H9 (cell line): Measurements from ENCODE around the gene DCAF15. TPM values are rescaled to one million over a fixed set of nuclear protein-coding genes. Genes with fewer than 3 reads are reported as not detected.
A peak's percentile ranks its signal among the peaks of the same experiment; 100 is the strongest.

Source experiments
- DNase-seq: peaks from one replicate; pipeline ENCODE4 v3.0.0-alpha.2; 2017
- H2AFZ ChIP-seq: one replicate; pipeline ENCODE4 v1.6.1; 2013; ENCODE audit warnings: mild to moderate bottlenecking, low read length, control low read depth, moderate library complexity
- H2AK5ac ChIP-seq: 2 replicates; pipeline ENCODE4 v1.6.1; 2013; ENCODE audit warnings: low read length, control low read depth, mixed read lengths; ENCODE audit not compliant: insufficient read length
- H2BK120ac ChIP-seq: one replicate; pipeline ENCODE4 v1.6.1; 2013; ENCODE audit warnings: low read depth, mild to moderate bottlenecking, low read length, control low read depth, inconsistent platforms; ENCODE audit not compliant: poor library complexity, severe bottlenecking
- H2BK12ac ChIP-seq: 2 replicates; pipeline ENCODE4 v1.6.1; 2013; ENCODE audit warnings: low read length, control low read depth, mixed read lengths, low read depth; ENCODE audit not compliant: insufficient read length
- H2BK15ac ChIP-seq: 2 replicates; pipeline ENCODE4 v1.6.1; 2013; ENCODE audit warnings: low read depth, low read length, control low read depth
- H2BK20ac ChIP-seq: one replicate; pipeline ENCODE4 v1.6.1; 2013; ENCODE audit warnings: low read depth, mild to moderate bottlenecking, low read length, control low read depth, inconsistent platforms; ENCODE audit not compliant: poor library complexity, severe bottlenecking
- H2BK5ac ChIP-seq: 2 replicates; pipeline ENCODE4 v1.6.1; 2013; ENCODE audit warnings: low read length, control low read depth, mixed read lengths; ENCODE audit not compliant: insufficient read length
- H3K14ac ChIP-seq: 2 replicates; pipeline ENCODE4 v1.6.1; 2013; ENCODE audit warnings: low read length, control low read depth; ENCODE audit not compliant: insufficient read depth
- H3K18ac ChIP-seq: 2 replicates; pipeline ENCODE4 v1.6.1; 2013; ENCODE audit warnings: low read depth, mild to moderate bottlenecking, mixed read lengths, low read length, control low read depth; ENCODE audit not compliant: insufficient read length
- H3K23ac ChIP-seq: 2 replicates; pipeline ENCODE4 v1.6.1; 2013; ENCODE audit warnings: low read length, control low read depth, mixed read lengths, low read depth; ENCODE audit not compliant: insufficient read length
- H3K23me2 ChIP-seq: 2 replicates; pipeline ENCODE4 v1.6.1; 2013; ENCODE audit warnings: low read depth, mild to moderate bottlenecking, mixed read lengths, low read length, control low read depth; ENCODE audit not compliant: insufficient read length, poor library complexity, severe bottlenecking
- H3K27ac ChIP-seq: 2 replicates; pipeline ENCODE4 v1.5.1; 2013; ENCODE audit warnings: low read length, control low read depth, mixed read lengths, low read depth; ENCODE audit not compliant: insufficient read length
- H3K27me3 ChIP-seq: 2 replicates; pipeline ENCODE4 v1.6.1; 2013; ENCODE audit warnings: low read length, control low read depth, inconsistent platforms; ENCODE audit not compliant: insufficient read depth
- H3K4ac ChIP-seq: 2 replicates; pipeline ENCODE4 v1.6.1; 2013; ENCODE audit warnings: low read depth, mild to moderate bottlenecking, control low read depth, inconsistent platforms, low read length, moderate library complexity
- H3K4me1 ChIP-seq: 2 replicates; pipeline ENCODE4 v1.6.1; 2013; ENCODE audit warnings: low read length, control low read depth, inconsistent platforms; ENCODE audit not compliant: insufficient read depth
- H3K4me2 ChIP-seq: 2 replicates; pipeline ENCODE4 v1.6.1; 2013; ENCODE audit warnings: low read length, control low read depth, mixed read lengths; ENCODE audit not compliant: insufficient read length, insufficient read depth
- H3K56ac ChIP-seq: 2 replicates; pipeline ENCODE4 v1.6.1; 2013; ENCODE audit warnings: low read depth, mild to moderate bottlenecking, mixed read lengths, low read length, control low read depth; ENCODE audit not compliant: insufficient read length
- H3K79me1 ChIP-seq: 2 replicates; pipeline ENCODE4 v1.6.1; 2013; ENCODE audit warnings: low read depth, mild to moderate bottlenecking, moderate library complexity, low read length, control low read depth, inconsistent platforms; ENCODE audit not compliant: insufficient read depth, poor library complexity, severe bottlenecking
- H3K79me2 ChIP-seq: 2 replicates; pipeline ENCODE4 v1.6.1; 2013; ENCODE audit warnings: low read length, control low read depth, inconsistent platforms; ENCODE audit not compliant: insufficient read depth
- H3K9ac ChIP-seq: 2 replicates; pipeline ENCODE4 v1.6.1; 2013; ENCODE audit warnings: low read length, control low read depth, mixed read lengths; ENCODE audit not compliant: insufficient read length; ENCODE audit errors: extremely low read depth
- H3K9me3 ChIP-seq: one replicate; pipeline ENCODE4 v1.6.1; 2013; ENCODE audit warnings: low read depth, low read length, inconsistent platforms; ENCODE audit not compliant: control insufficient read depth
- H3T11ph ChIP-seq: one replicate; pipeline ENCODE4 v1.6.1; 2013; ENCODE audit warnings: mild to moderate bottlenecking, low read length, control low read depth, inconsistent platforms
- H4K20me1 ChIP-seq: one replicate; pipeline ENCODE4 v1.6.1; 2013; ENCODE audit not compliant: control insufficient read depth, insufficient read length, insufficient read depth
- H4K5ac ChIP-seq: 2 replicates; pipeline ENCODE4 v1.6.1; 2013; ENCODE audit warnings: low read depth, mild to moderate bottlenecking, mixed read lengths, low read length, control low read depth; ENCODE audit not compliant: insufficient read length
- H4K8ac ChIP-seq: replicated peaks from 2 replicates; pipeline ENCODE4 v1.6.1; 2013; ENCODE audit warnings: low read length, control low read depth, mixed read lengths, low read depth; ENCODE audit not compliant: insufficient read length
- H4K91ac ChIP-seq: 2 replicates; pipeline ENCODE4 v1.6.1; 2013; ENCODE audit warnings: low read depth, mild to moderate bottlenecking, moderate library complexity, mixed read lengths, low read length, control low read depth; ENCODE audit not compliant: insufficient read length
- H3K27ac Mint-ChIP-seq, 3 experiments: 2 replicates in 2 of 3; 3 replicates in 1 of 3; pipeline ENCODE4 v1.8.0; 2020 to 2021; ENCODE audit warnings: mixed read lengths in 3 of 3, mild to moderate bottlenecking in 1 of 3, moderate library complexity in 1 of 3
- H3K27me3 Mint-ChIP-seq: 2 replicates; pipeline ENCODE4 v1.8.0; 2021; ENCODE audit warnings: low read depth, mild to moderate bottlenecking, moderate library complexity, mixed read lengths
- H3K36me3 Mint-ChIP-seq, 3 experiments: 2 replicates in 2 of 3; 3 replicates in 1 of 3; pipeline ENCODE4 v1.8.0; 2020 to 2021; ENCODE audit warnings: low read depth in 3 of 3, mixed read lengths in 3 of 3; ENCODE audit not compliant: insufficient read depth in 1 of 3
- H3K4me1 Mint-ChIP-seq, 2 experiments: 2 replicates each; pipeline ENCODE4 v1.8.0; 2020; ENCODE audit warnings: mixed read lengths in 2 of 2
- H3K4me3 Mint-ChIP-seq, 2 experiments: 2 replicates in 1 of 2; 3 replicates in 1 of 2; pipeline ENCODE4 v1.8.0; 2020 to 2021; ENCODE audit warnings: mild to moderate bottlenecking in 2 of 2, mixed read lengths in 2 of 2, moderate library complexity in 1 of 2
- H3K9me3 Mint-ChIP-seq, 2 experiments: 2 replicates in 1 of 2; 3 replicates in 1 of 2; pipeline ENCODE4 v1.8.0; 2020; ENCODE audit warnings: mild to moderate bottlenecking in 2 of 2, mixed read lengths in 2 of 2, moderate library complexity in 1 of 2
- CTCF ChIP-seq: fragments of 200-600 bp; sonication (generic); conservative IDR thresholded peaks from 3 replicates; pipeline ENCODE4 v1.8.0; 2021; ENCODE audit warnings: antibody characterized with exemption, mild to moderate bottlenecking
- WGBS: extraction: QIAGEN DNeasy Blood & Tissue Kit; methylation state at CpG from one replicate; pipeline ENCODE4 v1.1.7; 2013; ENCODE audit warnings: missing lambda C conversion rate, low lambda C conversion rate, mixed read lengths; ENCODE audit not compliant: insufficient read length; ENCODE audit errors: extremely low coverage; 5-methylcytosine and 5-hydroxymethylcytosine counted together
- total RNA-seq: library from RNA; stranded (reverse); gene quantifications from 2 replicates; pipeline ENCODE4 v1.2.1, GENCODE V29; 2021

The DCAF15 gene
- total RNA-seq, 1 experiment from 2014 or later: 82.5 TPM

- no peak for TF ChIP-seq CTCF
- DNase-seq: peak; percentile 71
- no peak overlapping the region for H3K56ac ChIP-seq
- H3K4ac ChIP-seq: no peak overlapping the region
- H3K4me2 ChIP-seq: no peak overlapping the region
- H2BK120ac ChIP-seq: no peak overlapping the region
- H3K23ac ChIP-seq: no peak overlapping the region
- no peak overlapping the region for H2BK20ac ChIP-seq
- H3K4me1 Mint-ChIP-seq: peaks cover 4 to 6% of the 10 kb centered on the region in 2 experiments; a peak in 3 of 4 replicates
- no peak overlapping the region for H3K27ac Mint-ChIP-seq
- no peak overlapping the region for H3K27ac ChIP-seq
- H4K5ac ChIP-seq: no peak overlapping the region
- no peak overlapping the region for H2BK5ac ChIP-seq
- H3K27me3 Mint-ChIP-seq: no peaks in the 10 kb centered on the region
- no peaks in the 10 kb centered on the region for H3K4me1 ChIP-seq
- H4K20me1 ChIP-seq: no peaks in the 10 kb centered on the region
- no peak overlapping the region for H3K4me3 Mint-ChIP-seq
- H3K27me3 ChIP-seq: no peaks in the 10 kb centered on the region
- no peak overlapping the region for H2AFZ ChIP-seq
- no peaks in the 10 kb centered on the region for H3K79me1 ChIP-seq
- peak overlapping the region; percentile 13 for H3K18ac ChIP-seq
- no peaks in the 10 kb centered on the region for H3K9me3 Mint-ChIP-seq
- H3K14ac ChIP-seq: peak overlapping the region; percentile 23; the same call in 1 of the 2 replicates
- H3K79me2 ChIP-seq: no peaks in the 10 kb centered on the region
- no CpG with 5 or more reads among the region's 48 CpGs for WGBS
- H2AK5ac ChIP-seq: no peak overlapping the region
- no peak overlapping the region for H3K9ac ChIP-seq
- no peaks in the 10 kb centered on the region for H3K9me3 ChIP-seq
- H2BK15ac ChIP-seq: no peak overlapping the region
- peaks cover 13 to 45% (median 31%) of the 10 kb centered on the region in 3 experiments; a peak in 6 of 7 replicates for H3K36me3 Mint-ChIP-seq
- H2BK12ac ChIP-seq: no peak overlapping the region
- no peak overlapping the region for H3T11ph ChIP-seq
- no peak overlapping the region for H4K91ac ChIP-seq
- H3K23me2 ChIP-seq: no peaks in the 10 kb centered on the region
- no peak overlapping the region for H4K8ac ChIP-seq
Measured at GRCh38 chr19:13963603-13964105, 11.3 kb downstream of the DCAF15 start.
